Activated effector memory CD4-positive, alpha-beta T cell treated with anti-CD3 and anti-CD28 coated beads, Interleukin-2, amount 50 U/mL, for 16 hours (primary cell): Measurements from ENCODE around the gene S100A12.

Source experiments
- DNase-seq: peaks from one replicate; pipeline ENCODE4 v3.0.0-alpha.2; 2020

The S100A12 gene

DNA sequence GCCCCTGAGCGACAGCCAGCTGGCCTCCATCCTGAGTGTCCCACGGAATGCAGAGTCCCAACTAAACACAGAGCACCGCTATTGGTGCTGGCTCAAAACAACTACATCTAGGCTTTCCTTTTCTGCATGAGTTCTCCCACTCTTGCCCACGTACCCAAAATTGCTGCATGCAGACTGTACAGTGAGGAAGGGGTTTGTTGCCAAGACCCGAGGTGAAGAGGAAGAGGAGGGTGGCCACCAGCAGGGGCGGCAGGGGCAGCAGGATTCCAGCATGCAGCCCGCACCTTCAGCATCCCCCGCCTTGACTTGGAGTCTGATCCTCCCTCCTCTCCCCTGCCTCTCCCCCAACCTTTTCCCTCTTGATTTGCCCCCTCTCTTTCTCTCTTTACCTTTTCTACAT is 9.7 kb downstream of the S100A12 start:
- no peak for DNase-seq

DNA sequence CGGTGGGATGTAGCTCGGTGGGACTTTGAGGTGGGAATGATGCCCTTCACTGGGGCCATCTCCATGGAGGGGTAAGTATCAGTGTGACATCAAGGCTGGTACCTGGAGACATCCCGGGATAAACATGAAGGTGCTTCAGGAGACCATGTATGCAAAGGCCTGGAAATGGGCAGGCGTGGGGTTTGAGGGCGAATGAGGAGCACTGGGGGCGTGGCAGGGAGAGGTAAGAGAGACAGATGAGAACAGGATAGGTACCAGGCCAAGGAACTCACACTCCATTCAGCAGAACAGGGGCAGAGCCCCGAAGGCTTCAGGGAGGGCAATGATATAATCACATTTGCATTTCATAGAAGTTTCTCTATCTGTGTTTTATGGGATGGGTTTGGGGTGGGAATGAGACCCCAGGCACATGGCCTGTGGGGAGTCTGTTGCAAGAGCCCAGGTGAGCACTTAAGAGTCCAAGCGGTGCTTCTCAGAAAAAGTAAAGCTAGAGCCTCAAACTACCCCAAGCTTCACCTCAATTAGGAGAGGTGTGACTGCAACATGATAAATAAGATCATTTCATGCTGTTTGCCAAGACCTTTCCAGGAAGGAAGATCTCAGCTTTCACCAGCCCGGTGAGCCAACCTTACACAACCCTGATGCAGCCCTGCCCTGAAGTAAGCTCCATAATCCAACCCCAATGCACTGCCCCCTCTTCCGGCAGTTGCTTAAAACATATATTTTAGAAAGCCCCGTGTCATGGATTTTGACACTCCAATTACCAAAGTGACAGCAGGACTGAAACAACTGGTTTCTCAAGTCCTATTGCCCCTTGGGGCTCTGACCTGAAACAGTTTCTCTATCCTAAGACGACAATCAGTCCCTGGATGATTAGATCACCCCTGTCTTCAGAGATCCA is 10.4 kb downstream of the S100A12 start:
- no peak for DNase-seq

DNA sequence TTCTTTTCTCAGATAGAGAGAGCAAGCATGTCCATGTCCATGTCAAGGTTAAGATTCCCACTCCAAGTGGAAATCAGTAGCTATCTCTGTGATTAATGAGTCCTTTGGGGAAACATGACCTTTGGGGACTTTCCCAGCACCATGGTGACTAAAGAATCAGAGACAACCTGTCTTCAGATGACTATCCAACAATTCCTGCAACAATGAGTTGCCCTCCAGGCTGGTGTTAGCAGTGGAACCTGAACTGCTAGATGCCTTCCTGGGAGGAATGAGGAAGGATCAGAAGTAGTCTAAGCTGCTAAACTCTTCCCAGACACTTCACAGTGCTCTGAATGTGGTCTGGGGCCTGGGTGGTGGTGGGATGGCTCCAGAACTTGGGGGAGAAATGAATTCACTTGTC is 11.3 kb downstream of the S100A12 start:
- DNase-seq, result no peak

DNA sequence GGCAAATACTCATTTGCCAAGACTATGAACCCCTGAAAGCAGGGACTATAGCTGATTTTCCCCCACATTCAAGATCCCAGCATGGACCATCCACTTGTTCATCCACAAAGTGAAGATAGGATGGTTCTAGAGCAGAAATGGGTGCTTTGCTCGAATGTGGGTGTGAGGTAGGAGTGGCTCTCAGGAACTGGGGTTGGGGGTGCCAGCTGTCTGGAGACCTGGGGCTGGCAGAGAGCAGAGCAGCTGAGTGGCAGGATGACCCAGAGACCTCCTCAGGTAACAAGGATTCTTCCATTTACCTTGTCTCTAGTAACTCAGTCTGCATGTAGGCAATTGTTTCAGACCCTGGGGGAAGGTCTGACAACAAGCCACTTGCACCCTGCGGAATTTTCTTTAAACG is 11.8 kb downstream of the S100A12 start:
- no peak for DNase-seq

DNA sequence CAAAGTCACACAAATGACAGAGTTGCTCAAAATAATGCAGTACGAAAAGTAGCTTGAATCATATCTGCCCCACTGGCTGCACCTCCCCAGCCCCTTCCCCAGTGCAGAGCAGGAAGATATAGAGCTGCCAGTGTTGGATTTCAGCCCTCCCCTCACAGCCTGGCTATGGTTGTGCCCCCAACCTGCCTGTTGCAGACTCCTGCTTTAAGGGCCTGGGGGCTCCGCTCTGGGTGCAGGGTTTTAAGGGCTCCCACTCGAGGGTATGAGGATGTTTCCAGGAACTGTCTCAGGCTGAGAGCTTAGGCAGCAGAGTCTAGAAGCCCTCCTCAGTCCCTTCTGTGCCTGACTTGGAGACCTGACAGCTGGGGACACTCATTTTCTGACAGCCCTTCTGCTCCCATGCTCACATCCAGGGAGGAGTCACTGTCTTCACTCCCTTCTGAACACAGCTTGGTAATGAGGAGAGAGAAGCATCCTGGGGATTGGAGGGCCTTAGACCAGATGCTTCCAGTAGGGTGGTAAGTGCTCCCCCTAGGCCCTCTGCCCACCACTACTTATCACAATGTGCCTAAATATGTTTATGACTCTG is 13.1 kb downstream of the S100A12 start:
- no peak for DNase-seq

DNA sequence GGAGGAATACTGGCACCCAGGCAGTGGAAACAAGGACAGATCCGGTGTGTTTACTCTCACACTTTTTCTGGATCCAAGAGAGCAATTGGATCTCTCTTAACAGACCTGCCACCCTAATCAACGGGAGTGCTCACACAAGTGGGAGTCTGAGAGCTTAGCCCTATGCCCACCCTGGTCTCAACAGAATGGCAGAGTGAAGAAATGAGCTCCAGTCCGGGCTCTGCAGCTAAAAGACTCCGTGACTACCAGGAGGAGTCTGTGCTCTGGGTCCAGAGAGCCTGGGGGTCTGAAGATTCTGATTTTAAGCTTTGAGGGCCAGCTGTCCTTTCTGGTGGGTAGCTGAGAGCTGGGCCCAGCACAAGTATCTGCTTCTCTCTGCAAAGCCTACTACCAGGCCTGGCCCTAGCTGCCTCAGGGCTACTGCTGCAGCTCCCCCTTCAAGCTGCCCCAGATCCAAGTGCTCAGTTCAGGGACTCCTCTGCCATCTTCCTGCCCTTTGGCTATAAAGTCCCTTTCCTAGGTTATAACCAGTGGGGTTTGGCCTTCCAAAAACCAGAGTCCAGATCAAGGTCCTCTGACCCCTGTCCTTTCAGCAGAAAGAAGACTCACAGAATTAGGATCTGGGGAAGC is 13.8 kb downstream of the S100A12 start:
- DNase-seq, result no peak

DNA sequence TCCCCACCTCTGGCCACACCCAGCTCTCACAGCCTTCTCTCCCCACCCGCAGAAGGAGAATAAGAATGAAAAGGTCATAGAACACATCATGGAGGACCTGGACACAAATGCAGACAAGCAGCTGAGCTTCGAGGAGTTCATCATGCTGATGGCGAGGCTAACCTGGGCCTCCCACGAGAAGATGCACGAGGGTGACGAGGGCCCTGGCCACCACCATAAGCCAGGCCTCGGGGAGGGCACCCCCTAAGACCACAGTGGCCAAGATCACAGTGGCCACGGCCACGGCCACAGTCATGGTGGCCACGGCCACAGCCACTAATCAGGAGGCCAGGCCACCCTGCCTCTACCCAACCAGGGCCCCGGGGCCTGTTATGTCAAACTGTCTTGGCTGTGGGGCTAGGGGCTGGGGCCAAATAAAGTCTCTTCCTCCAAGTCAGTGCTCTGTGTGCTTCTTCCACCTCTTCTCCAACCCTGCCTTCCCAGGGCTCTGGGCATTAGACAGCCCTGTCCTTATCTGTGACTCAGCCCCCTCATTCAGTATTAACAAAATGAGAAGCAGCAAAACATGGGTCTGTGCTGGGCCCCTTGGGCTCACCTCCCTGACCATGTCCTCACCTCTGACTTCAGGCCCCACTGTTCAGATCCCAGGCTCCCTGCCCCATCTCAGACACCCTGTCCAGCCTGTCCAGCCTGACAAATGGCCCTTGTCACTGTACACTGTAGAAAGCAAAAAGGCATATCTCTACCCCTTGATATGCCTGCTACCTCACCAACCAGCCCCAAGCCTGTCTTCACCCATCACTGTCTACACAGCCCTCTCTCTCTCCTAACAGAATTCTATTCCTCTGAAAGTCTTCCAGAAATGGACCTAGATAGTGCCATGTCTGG is 14.6 kb downstream of the S100A12 start:
- no peak for DNase-seq

DNA sequence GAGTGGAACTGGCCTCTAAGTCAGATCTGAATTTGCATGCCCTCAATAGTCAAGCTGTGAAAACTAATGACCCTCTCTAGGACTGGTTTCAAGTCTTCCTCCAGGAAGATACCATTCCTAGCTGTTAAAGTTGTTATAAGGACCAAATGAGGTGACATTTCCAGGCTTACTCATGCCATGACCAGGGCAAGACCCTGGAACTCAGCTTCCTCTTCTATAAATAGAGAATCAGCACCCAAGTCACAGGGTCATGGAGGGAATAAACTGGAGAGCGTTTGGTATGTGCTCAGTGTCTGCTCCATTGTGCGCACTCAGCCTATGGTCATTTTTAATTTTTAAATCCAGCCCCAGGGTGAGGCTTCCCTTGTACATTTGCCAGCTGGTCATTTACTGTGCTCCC is 15.2 kb downstream of the S100A12 start:
- no peak for DNase-seq

DNA sequence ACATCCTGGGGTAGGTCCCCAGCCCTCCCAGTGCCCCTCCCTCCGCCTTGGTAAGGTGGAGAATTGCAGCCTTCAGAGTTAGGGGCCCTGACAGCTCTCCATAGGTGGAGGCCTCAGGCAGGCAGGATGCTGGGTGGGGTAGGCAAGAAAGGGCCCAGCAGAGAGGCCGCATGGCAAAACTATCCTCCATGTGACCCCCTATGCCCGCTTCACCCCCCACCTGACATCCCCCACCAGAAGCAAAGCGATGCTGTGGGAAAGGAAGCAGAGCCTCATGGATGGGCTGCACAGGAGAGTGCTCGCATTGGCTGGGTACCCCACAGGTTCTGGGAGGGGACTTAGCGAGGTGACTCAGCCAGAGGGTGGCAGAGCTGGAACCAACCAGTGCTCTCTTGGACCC is 16.2 kb downstream of the S100A12 start:
- DNase-seq, result no peak

DNA sequence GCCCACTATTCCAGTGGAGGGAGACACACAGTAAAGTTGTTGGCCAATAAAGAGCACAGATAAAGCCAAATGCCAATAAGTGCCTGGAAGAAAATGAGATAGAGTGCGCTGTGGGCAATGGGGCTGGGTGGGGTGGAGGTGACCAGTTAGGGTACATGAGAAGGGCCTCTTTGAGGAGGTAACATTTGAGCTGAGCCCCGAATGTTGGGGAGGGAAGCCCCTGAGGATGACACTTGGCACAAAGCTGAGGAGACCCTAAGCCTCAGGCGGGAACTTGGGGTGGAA is 16.8 kb downstream of the S100A12 start:
- DNase-seq, result no peak

DNA sequence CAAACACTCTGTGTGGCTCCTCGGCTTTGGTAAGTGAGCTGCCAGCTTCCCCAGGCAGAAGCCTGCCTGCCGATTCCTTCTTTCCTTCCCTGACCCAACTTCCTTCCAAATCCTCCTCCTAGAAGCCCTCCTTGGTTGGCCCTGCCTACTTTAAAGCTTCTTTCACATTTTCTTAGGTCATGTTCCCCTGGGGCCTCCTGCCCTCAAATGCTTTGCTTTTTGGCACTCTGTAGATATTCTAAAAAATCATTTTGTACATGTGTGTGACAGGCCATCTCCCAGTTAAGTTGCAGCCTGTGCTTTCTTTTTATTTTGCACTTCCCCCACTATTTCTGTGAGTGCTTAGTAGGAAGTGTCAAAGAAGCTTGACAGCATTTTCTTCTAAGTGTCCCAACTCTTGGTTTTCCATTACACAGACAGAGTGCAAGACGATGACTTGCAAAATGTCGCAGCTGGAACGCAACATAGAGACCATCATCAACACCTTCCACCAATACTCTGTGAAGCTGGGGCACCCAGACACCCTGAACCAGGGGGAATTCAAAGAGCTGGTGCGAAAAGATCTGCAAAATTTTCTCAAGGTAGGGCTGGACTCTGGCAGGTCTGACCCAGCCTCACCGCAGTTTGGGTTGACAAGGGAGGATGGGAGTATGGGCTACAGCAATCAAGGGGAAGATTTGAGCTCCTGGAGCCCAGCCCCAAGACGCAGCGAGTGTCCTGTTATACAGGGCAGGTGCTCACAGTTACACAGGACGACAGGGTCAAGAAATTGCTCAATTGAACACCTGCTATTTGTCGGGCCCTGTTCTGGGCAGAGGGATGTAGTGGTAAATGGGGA is 17.3 kb downstream of the S100A12 start, which contains the start of gene S100A9:
TSS of gene S100A9 (plus strand) at position 2 of the 838 bp plus-strand sequence. CDS start at position 432, 430 bp downstream.
- no peak for DNase-seq

DNA sequence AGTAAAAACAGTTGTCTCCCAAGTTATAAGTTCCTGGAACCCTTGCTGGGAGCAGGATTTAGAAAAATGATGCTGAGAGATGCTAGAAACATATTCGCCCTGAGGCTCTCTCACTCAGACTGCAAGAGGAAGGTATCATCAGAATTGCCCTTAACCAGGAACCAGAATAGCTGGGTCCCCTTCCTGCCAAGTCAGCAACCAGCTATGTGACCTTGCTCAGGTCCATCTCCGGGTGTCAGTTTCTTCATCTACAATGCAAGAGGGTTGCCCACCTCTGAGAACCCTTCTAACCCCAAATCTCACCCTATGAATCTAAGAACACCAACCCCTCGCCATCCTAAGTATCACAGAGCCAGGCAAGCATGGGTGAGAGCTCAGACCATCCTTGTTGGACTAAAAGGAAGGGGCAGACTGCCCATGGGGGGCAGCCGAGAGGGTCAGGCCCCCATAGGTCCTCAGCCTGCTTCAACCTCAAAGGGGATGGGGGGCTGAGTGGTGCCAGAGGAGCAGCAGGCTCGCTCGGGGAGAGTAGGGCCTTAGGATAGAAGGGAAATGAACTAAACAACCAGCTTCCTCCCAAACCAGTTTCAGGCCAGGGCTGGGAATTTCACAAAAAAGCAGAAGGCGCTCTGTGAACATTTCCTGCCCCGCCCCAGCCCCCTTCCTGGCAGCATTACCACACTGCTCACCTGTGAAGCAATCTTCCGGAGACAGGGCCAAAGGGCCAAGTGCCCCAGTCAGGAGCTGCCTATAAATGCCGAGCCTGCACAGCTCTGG is 18.2 kb downstream of the S100A12 start:
- DNase-seq, result no peak

DNA sequence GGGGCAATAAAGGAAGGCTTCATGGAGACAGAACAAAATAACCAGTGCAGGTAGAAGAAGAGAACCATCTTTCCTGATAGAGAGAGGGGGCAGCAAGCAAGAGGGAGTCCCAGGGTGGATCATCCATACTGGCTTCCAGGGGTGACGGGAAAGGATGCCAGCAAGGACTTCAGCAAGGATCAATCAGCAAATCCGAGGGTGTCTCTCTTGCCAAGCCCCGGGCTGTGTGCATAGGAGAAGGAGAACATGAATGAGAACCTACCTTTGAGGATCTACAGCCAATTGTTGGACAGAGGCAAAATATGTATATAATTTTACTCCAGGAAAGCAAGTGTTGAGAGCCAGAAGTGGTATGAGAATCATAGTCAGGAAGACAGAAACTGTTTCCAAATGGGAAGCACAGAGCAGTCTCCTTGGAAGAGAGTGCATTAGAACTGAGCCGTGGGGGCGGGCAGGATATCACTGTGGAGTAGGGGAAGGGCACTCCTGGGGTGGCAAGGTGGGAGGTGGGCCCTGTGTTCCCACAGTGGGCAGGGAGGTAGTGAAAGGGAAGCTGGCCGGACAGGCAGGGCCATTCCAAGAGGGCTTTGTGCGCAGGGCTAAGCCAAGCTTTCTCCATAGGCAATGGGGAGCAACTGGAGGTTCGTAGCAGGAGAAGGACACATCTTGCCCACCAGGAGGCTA is 18.9 kb downstream of the S100A12 start:
- no peak for DNase-seq

DNA sequence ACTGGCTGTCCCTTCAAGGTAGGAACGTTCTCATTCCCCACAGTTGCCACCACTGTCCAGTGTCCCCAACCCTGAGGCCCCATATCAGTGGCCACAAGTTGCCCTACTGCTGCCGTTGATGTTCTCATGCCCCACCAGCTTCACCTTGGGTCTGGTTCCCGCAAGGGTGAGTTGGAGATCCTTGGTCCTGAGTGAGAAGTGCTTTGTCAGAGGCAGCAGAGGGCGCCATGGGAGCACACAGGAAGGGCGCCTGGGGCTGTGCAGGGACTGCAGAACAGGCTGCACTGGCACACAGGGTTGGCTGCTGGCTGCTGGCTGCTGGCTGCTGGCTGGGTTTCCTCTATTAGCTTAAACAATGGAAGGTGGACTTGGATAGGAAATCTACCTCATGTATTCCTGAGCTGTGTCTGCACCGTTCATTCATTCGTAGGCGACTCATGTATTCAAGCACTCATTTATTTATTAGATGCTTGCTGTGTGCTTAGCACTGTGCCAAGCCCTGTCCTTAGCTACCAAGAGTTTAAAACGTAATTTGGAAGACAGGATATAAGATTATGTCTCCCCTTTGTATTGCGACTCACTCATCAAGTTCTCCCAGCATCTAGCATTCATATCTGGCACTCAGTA is 19.9 kb downstream of the S100A12 start:
- DNase-seq, result peak; percentile 67

DNA sequence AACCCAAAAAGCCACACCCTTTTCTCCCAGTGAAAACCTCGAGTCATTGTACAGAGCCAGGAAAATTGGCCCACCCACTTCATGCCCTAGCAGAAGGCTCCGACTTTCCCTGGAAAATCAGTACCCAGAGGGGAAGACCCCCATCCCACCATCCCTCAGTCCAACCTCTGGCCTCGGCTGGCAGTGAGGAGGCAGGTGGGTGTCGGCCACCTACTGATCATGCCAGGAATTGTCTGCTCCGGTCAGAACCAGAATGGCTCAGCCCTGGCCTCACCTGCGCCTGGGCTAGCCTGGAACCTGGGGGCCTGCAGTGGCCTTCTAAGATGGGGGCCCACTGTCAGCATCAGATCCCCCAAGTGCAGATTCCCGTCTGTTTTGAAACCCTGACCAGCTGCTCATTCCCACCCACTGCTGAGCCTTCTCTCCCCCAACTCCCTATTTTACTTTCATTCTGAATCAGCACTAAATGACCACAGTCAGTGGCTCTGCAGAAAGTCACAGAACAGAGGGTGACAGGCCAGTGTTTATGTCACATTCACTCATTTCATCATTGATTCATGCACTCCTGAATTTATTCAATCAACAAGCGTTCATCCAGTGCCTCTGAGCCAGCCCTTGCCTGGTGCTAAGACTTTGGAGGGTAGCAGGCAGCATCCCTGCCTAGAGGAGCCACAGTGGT is 20.8 kb downstream of the S100A12 start:
- no peak for DNase-seq

DNA sequence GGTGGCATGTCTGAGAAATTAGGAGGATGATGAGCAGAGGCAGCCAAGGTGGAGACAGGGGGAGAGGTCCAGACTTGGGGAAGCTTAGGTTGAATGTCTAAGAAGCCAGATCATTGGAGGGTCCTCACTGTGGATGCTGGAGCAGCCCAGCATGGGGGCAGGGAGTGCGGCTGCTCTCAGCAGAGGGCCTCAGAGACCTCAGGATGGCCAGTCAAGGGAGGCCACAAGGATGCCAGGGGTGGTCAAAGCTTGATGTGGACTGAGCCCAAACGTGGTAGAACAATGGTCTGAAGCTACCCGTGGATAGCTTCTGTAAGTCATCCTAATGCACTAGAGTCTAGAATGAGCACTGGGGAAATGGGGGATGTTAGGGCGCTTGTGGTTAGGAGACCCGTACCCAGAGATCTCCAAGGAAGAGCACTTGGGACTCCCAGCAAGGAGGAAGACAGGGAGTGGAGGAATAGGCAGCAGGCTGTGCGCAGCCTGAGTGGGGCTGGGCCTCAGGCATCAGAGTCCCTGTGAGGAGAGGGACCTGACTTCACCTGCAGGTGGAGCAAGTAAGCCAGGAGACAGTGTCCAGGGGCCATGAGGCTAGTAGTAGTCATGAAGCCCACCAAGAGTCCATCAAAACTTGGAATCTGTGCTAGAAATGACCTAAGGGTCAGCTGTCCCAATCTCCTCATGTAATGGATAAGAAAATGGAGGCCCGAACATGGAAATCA is 22.0 kb downstream of the S100A12 start:
- DNase-seq, result no peak

DNA sequence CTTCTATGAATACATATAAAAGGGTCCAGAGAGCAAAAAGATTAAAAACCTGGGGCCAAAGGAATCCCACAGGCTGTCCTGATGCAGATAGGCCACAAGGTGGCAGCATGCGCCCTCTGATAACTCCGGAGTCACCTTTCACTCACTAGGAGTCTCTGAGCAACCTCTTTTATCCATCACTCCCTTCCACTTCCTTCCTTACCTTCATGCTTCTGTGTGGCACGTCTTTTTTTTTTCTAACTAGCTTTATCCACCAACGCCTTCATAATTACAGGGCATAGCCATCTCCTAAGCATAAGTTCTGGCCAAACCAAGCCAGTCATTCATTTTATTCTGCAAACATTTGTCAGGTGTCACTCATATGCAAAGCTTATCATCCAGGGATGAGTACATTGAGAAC is 22.9 kb downstream of the S100A12 start:
- peak; percentile 86 for DNase-seq

DNA sequence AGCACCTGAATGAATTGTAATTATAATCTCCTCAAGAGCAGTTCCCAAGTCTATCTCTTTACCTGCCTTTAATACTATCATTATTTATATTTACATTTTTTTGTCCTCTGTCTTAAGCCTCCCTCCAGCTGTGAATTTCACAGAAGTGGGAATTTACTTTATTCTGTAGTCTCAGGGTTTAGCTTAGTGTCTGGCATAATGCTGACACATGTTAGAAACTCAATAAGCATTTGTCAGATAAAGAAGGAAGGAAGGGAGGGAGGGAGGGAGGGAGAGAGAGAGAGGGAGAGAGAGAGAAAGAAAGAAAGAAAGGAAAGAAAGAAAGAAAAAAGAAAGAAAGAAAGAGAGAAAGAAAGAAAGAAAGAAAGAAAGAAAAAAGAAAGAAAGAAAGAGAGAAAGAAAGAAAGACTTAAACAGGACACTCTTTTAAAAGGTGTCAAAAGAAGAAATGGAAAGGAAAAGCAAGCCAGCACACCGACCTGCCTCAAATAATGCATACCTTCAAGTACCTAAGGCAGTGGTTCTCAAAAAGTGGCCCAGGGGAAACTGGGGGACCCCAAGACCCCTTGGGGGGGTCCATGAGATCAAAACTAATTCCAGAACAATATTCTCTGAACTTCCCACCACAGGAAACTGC is 25.0 kb downstream of the S100A12 start:
- DNase-seq, result no peak
